Astrocyte of the cerebellum (primary cell): ENCODE results near the gene STX4.

ENCODE experiments used
- DNase-seq: peaks from one replicate; pipeline ENCODE4 v3.0.0-alpha.2; 2011; ENCODE audit warnings: low read depth
- H3K4me3 ChIP-seq: 2 replicates; pipeline ENCODE4 v1.5.1; 2011; ENCODE audit warnings: mild to moderate bottlenecking, low read depth, low read length, moderate library complexity
- in situ Hi-C: cut with HindIII; loops from 2 replicates; pipeline ENCODE4 v1.10.0; 2017; ENCODE audit warnings: low sequenced_read_pairs
- TF ChIP-seq, protein P1 (sequence below): IDR thresholded peaks from 2 replicates; pipeline ENCODE4 v1.5.1; 2012; ENCODE audit warnings: low read length, low read depth, moderate library complexity, mild to moderate bottlenecking; ENCODE audit errors: missing control alignments

STX4 gene

DNA sequence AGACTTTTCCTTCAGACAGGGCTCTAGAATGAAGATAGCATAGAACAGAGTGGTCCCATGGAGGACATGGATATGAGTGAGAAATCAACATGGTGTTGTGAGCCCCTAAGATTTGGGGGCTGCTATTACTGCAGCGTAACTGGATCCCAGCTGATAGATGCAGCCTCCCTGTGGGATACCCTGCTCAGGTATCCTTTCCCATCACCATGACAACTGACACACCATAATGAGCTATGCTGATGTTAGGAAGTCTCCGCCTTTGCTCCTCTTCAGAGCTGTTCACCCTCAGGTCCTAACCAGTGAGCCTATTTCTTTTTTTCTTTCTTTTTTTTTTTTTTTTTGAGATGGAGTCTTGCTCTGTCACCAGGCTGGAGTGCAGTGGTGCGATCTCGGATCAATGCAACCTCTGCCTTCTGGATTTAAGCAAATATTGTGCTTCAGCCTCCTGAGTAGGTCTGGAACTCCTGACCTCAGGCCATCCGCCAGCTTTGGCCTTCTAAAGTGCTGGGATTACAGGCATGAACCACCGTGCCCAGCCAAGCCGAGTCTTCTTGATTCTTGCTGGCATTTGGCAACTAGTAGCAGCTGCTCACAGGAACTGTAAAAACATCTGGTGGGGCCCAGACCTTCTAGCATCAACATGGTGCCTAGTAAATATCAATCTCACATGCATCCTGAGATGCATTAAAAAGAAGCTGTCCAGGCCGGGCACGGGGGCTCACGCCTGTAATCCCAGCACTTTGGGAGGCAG is 17.1 kb downstream of the STX4 start:
- DNase-seq: no peak
- H3K4me3 ChIP-seq: no peak overlapping the region
- TF ChIP-seq, protein P1, sequence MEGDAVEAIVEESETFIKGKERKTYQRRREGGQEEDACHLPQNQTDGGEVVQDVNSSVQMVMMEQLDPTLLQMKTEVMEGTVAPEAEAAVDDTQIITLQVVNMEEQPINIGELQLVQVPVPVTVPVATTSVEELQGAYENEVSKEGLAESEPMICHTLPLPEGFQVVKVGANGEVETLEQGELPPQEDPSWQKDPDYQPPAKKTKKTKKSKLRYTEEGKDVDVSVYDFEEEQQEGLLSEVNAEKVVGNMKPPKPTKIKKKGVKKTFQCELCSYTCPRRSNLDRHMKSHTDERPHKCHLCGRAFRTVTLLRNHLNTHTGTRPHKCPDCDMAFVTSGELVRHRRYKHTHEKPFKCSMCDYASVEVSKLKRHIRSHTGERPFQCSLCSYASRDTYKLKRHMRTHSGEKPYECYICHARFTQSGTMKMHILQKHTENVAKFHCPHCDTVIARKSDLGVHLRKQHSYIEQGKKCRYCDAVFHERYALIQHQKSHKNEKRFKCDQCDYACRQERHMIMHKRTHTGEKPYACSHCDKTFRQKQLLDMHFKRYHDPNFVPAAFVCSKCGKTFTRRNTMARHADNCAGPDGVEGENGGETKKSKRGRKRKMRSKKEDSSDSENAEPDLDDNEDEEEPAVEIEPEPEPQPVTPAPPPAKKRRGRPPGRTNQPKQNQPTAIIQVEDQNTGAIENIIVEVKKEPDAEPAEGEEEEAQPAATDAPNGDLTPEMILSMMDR: no peak
- in situ Hi-C loops: loop anchor here (25.0 kb wide), 1 partner anchor 113 kb away; the partner anchor contains the start of gene ORAI3

GRCh38 chr16:31052114-31052513 is 18.8 kb downstream of the STX4 start:
- no peak overlapping the region for H3K4me3 ChIP-seq
- in situ Hi-C loops: loop anchor here (25.0 kb wide), 1 partner anchor 115 kb away; the partner anchor contains the start of gene ORAI3
- DNase-seq: peak; percentile 44
- TF ChIP-seq, protein P1: no peak

GRCh38 chr16:31055613-31056012 is 22.3 kb downstream of the STX4 start:
- no peak overlapping the region for H3K4me3 ChIP-seq
- no peak for DNase-seq
- TF ChIP-seq, protein P1: no peak
- in situ Hi-C loops: loop anchor here (25.0 kb wide), 1 partner anchor 118 kb away; the partner anchor contains the start of gene ORAI3

- TF ChIP-seq, protein P1: no peak
Measured at GRCh38 chr16:31061126-31061812, 27.9 kb downstream of the STX4 start.

DNA sequence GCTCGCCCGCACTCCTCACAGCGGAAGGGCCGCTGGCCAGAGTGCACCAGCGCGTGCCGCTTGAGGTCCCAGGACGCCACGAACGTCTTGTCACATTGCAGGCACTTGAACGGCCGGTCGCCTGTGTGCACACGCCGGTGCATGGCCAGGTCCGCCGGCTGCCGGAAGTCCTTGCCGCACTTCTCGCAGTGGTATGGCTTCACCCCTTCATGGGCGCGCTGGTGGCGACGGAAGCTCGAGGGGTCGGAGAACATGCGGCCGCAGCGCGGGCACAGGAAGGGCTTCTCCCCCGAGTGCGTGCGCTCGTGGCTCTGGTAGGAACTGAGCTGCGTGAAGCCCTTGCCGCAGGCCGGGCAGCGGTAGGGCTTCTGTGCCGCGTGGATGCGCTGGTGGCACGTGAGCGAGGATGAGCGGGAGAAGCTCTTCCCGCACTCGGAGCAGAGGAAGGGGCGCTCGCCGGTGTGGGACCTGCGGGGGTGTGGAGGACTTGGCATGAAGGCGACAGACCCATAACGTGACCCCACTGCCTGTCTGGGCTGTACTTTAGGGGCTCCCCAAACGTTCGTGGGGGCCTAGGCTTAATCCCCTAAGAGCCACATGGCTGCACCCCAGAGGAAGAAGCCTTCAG is 28.6 kb downstream of the STX4 start:
- DNase-seq: no peak
- H3K4me3 ChIP-seq: no peak overlapping the region
- TF ChIP-seq, protein P1: no peak
- in situ Hi-C loops: loop anchor here (5.0 to 25.0 kb wide), 2 partner anchors 60 to 125 kb away; partner anchors contain the start of gene ORAI3

More at GRCh38 chr16:31061126-31061812, 27.9 kb downstream of the STX4 start:
- H3K4me3 ChIP-seq: no peak overlapping the region
- no peak for DNase-seq
- in situ Hi-C loops: loop anchor here (5.0 to 25.0 kb wide), 2 partner anchors 59 to 124 kb away; partner anchors contain the start of gene ORAI3

GRCh38 chr16:31063495-31063842 is 30.1 kb downstream of the STX4 start:
- H3K4me3 ChIP-seq: no peak overlapping the region
- TF ChIP-seq, protein P1: no peak
- DNase-seq: no peak
- in situ Hi-C loops: loop anchor here (5.0 to 25.0 kb wide), 2 partner anchors 61 to 126 kb away; partner anchors contain the start of gene ORAI3
